Activated CD4-positive, alpha-beta T cell treated with anti-CD3 and anti-CD28 coated beads for 24 hours (primary cell): ENCODE data around the gene RFNG.
"Not testable (repeated sequence)": the region's sequence is repeated elsewhere in the genome, so short reads cannot be mapped to it uniquely, and the experiment has no call there.

ENCODE experiments used
- DNase-seq, 2 donors: peaks; one replicate each; pipeline ENCODE4 v3.0.0-alpha.2; 2020; ENCODE audit warnings: low read depth in 2 of 2

Gene RFNG

GRCh38 chr17:82042649-82043048 lies 9.0 kb downstream of the RFNG start:
- no peak for DNase-seq

GRCh38 chr17:82041144-82041814 lies 10.3 kb downstream of the RFNG start:
- no peak for DNase-seq

GRCh38 chr17:82039695-82040299 lies 11.8 kb downstream of the RFNG start:
- DNase-seq = no peak

- not testable (repeated sequence) for DNase-seq
Measured at GRCh38 chr17:82038796-82039409, 12.7 kb downstream of the RFNG start.

GRCh38 chr17:82037889-82038195 lies 13.8 kb downstream of the RFNG start:
- no peak for DNase-seq

- peak; percentile 88 to 95 for DNase-seq
Measured at GRCh38 chr17:82037092-82037888, 14.3 kb downstream of the RFNG start, which contains the start of gene DCXR. DCXR (minus strand) TSS chr17:82037697; CDS start chr17:82037682, 15 bp downstream.

GRCh38 chr17:82036634-82037091 lies 14.9 kb downstream of the RFNG start:
- DNase-seq = no peak

- DNase-seq = no peak
Measured at GRCh38 chr17:82035956-82036633, 15.5 kb downstream of the RFNG start.

GRCh38 chr17:82035488-82035887 lies 16.1 kb downstream of the RFNG start:
- no peak for DNase-seq

- no peak for DNase-seq
Measured at GRCh38 chr17:82034371-82035011, 17.1 kb downstream of the RFNG start.

GRCh38 chr17:82033359-82034085 lies 18.1 kb downstream of the RFNG start:
- DNase-seq = no peak

- peak in 1 of 2 donors; percentile 36 for DNase-seq
Measured at GRCh38 chr17:82031885-82032627, 19.6 kb downstream of the RFNG start.

GRCh38 chr17:82031303-82031884 lies 20.2 kb downstream of the RFNG start, which contains the start of gene RAC3:
RAC3 (plus strand) TSS chr17:82031678; CDS start chr17:82031762, 84 bp downstream.
- DNase-seq = no peak

- DNase-seq = peak; percentile 70 to 79
Measured at GRCh38 chr17:82030470-82031302, 20.9 kb downstream of the RFNG start.

GRCh38 chr17:82029990-82030469 lies 21.6 kb downstream of the RFNG start:
- DNase-seq = no peak

- no peak for DNase-seq
Measured at GRCh38 chr17:82029391-82029790, 22.2 kb downstream of the RFNG start.

- no peak for DNase-seq
Measured at GRCh38 chr17:82028966-82029365, 22.6 kb downstream of the RFNG start.

- no peak for DNase-seq
Measured at GRCh38 chr17:82028246-82028645, 23.4 kb downstream of the RFNG start.
